Stomach (tissue), 4 donors: ENCODE measurements around the gene CDH23.

Experiments
- EP300 ChIP-seq: sonication (generic); formaldehyde crosslinking; IDR thresholded peaks from one replicate; pipeline ENCODE4 v1.6.1; 2017; ENCODE audit warnings: antibody characterized with exemption
- POLR2A ChIP-seq, 4 donors: fragments of 450-650 bp; IDR thresholded peaks; one replicate each; pipeline ENCODE4 v1.6.1; 2016; ENCODE audit warnings: antibody characterized with exemption in 4 of 4, control low read depth in 2 of 4, mild to moderate bottlenecking in 1 of 4, moderate library complexity in 1 of 4
- POLR2AphosphoS5 ChIP-seq, 3 donors: sonication (generic); formaldehyde crosslinking; IDR thresholded peaks; one replicate each; pipeline ENCODE4 v1.6.1; 2016; ENCODE audit warnings: antibody characterized with exemption in 3 of 3
- TF ChIP-seq, protein P1 (sequence below), 7 experiments: fragments of 450-650 bp in 4 of 7; fragments of 200-600 bp in 3 of 7; sonication (generic) in 3 of 7; IDR thresholded peaks; one replicate each; pipeline ENCODE4 v1.5.1; 2016 to 2019; ENCODE audit warnings: antibody characterized with exemption in 7 of 7, control low read depth in 2 of 7, mild to moderate bottlenecking in 1 of 7

DNA sequence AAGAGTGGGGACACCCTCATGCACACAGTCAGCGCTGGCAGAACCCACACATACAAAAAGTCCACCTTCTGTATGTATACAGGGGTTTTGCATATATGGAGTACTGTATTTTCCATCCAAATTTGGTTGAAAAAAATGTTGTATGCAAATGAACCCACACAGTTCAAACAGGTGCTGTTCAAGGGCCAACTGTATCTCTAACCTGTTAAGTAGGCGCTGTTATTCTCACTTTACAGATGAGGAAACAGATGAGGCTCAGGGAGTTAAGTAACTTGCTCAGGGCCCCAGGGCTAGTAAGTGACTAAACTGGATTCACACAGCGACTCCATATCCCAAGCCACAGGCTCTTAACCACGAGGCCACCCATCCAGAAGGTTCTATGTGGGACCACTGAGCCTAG, 252.9 kb downstream of the CDH23 start:
- no peak for TF ChIP-seq POLR2A (IDR thresholded peaks at IDR 0.05)
- TF ChIP-seq, protein P1, sequence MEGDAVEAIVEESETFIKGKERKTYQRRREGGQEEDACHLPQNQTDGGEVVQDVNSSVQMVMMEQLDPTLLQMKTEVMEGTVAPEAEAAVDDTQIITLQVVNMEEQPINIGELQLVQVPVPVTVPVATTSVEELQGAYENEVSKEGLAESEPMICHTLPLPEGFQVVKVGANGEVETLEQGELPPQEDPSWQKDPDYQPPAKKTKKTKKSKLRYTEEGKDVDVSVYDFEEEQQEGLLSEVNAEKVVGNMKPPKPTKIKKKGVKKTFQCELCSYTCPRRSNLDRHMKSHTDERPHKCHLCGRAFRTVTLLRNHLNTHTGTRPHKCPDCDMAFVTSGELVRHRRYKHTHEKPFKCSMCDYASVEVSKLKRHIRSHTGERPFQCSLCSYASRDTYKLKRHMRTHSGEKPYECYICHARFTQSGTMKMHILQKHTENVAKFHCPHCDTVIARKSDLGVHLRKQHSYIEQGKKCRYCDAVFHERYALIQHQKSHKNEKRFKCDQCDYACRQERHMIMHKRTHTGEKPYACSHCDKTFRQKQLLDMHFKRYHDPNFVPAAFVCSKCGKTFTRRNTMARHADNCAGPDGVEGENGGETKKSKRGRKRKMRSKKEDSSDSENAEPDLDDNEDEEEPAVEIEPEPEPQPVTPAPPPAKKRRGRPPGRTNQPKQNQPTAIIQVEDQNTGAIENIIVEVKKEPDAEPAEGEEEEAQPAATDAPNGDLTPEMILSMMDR (IDR thresholded peaks at IDR 0.05) = no peak
- TF ChIP-seq EP300 = no peak
- no peak for TF ChIP-seq POLR2AphosphoS5 (IDR thresholded peaks at IDR 0.05)
